HepG2 (cell line): Measurements from ENCODE around the gene HELZ. TPM values are rescaled to one million over a fixed set of nuclear protein-coding genes. Genes with fewer than 3 reads are reported as not detected.

Source experiments
- ATAC-seq: fragments of 200-7000 bp; cut with Tn5 transposase; 3 replicates; pipeline ENCODE4 v1.9.1; 2020; ENCODE audit warnings: mild to moderate bottlenecking, moderate library complexity
- BruUV-seq: library from RNA; stranded (reverse); fragments of 400-500 nt; replicated peaks from 2 replicates; lab custom pipeline; 2021; lab: Mats Ljungman, UMichigan
- CTCF ChIA-PET: fragments of 300-600 bp; formaldehyde crosslinking; extraction: SDS; loops from one replicate; lab custom pipeline; 2021; ENCODE audit warnings: low total read pairs, inconsistent platforms, low intra/inter-chr PET ratio; lab: Yijun Ruan, JAX
- POLR2A ChIA-PET: fragments of 350-600 bp; sonication (Branson Sonifier 250); formaldehyde crosslinking; loops from one replicate; lab custom pipeline; 2020; ENCODE audit warnings: antibody characterized with exemption, inconsistent platforms; lab: Yijun Ruan, JAX
- DNase-seq: peaks from one replicate; pipeline ENCODE4 v3.0.0-alpha.2; 2015; ENCODE audit warnings: low spot score
- FAIRE-seq: peaks from 3 replicates; lab custom pipeline; 2011; peaks lifted over from hg19 to GRCh38; lab: Jason Lieb, UNC
- H2AFZ ChIP-seq: one replicate; pipeline ENCODE4 v1.6.1; 2011; ENCODE audit warnings: low read length, inconsistent platforms
- H3K27ac ChIP-seq: fragments of 300-600 bp; 3 replicates; pipeline ENCODE4 v1.8.0; 2011; ENCODE audit warnings: mixed run types, mild to moderate bottlenecking, mixed read lengths, low read length, inconsistent platforms; ENCODE audit not compliant: insufficient read depth; ENCODE audit errors: extremely low read length
- H3K27me3 ChIP-seq, 2 experiments: fragments of 200-600 bp in 1 of 2; 2 replicates in 1 of 2; 3 replicates in 1 of 2; pipeline versions ENCODE4 v1.6.0 to v1.8.0; 2011; ENCODE audit warnings: low read length in 2 of 2, mild to moderate bottlenecking in 2 of 2, moderate library complexity in 2 of 2, inconsistent platforms in 1 of 2; ENCODE audit not compliant: insufficient read depth in 2 of 2, control insufficient read depth in 1 of 2
- H3K36me3 ChIP-seq, 2 experiments: fragments of 200-600 bp in 1 of 2; replicated peaks in 1 of 2; 2 replicates in 1 of 2; 3 replicates in 1 of 2; pipeline versions ENCODE4 v1.5.1 to v1.8.0; 2011; ENCODE audit warnings: low read length in 2 of 2, inconsistent platforms in 1 of 2; ENCODE audit not compliant: insufficient read depth in 2 of 2, control insufficient read depth in 1 of 2
- H3K4me1 ChIP-seq: 2 replicates; pipeline ENCODE4 v1.5.1; 2012; ENCODE audit warnings: low read length, inconsistent platforms; ENCODE audit not compliant: insufficient read depth
- H3K4me2 ChIP-seq: 2 replicates; pipeline ENCODE4 v1.6.0; 2011; ENCODE audit warnings: low read depth, low read length, inconsistent platforms
- H3K4me3 ChIP-seq, 3 experiments: fragments of 200-600 bp in 1 of 3; sonication (generic), shearing (Covaris generic) in 1 of 3; replicated peaks in 1 of 3; 2 replicates each; pipeline ENCODE4 v1.5.1; 2011 to 2016; ENCODE audit warnings: low read length in 3 of 3, inconsistent platforms in 2 of 3, low read depth in 2 of 3, mild to moderate bottlenecking in 2 of 3, control low read depth in 1 of 3, mixed read lengths in 1 of 3; ENCODE audit not compliant: insufficient read depth in 1 of 3
- H3K79me2 ChIP-seq: one replicate; pipeline ENCODE4 v1.6.1; 2011; ENCODE audit warnings: low read length, inconsistent platforms; ENCODE audit not compliant: insufficient read depth
- H3K9ac ChIP-seq: 2 replicates; pipeline ENCODE4 v1.6.0; 2011; ENCODE audit warnings: mild to moderate bottlenecking, low read depth, low read length, inconsistent platforms; ENCODE audit not compliant: insufficient read depth
- H3K9me3 ChIP-seq: 2 replicates; pipeline ENCODE4 v1.5.1; 2012; ENCODE audit warnings: mild to moderate bottlenecking, low read length
- H4K20me1 ChIP-seq: 2 replicates; pipeline ENCODE4 v1.6.0; 2011; ENCODE audit warnings: inconsistent platforms, mild to moderate bottlenecking, low read length, moderate library complexity; ENCODE audit not compliant: insufficient read depth
- ELF1 ChIP-seq: sonication (generic); formaldehyde crosslinking; IDR thresholded peaks from 2 replicates; pipeline ENCODE4 v1.4.0; 2020; ENCODE audit warnings: missing genetic modification reagents
- GPN1 ChIP-seq: sonication (generic); formaldehyde crosslinking; IDR thresholded peaks from 2 replicates; pipeline ENCODE4 v1.5.1; 2020; ENCODE audit warnings: missing genetic modification reagents, borderline replicate concordance
- PHF5A ChIP-seq: IDR thresholded peaks from one replicate; pipeline ENCODE4 v1.6.1; 2018; ENCODE audit warnings: low read depth, missing genetic modification reagents; ENCODE audit not compliant: unreplicated experiment
- SP5 ChIP-seq: IDR thresholded peaks from 2 replicates; pipeline ENCODE4 v1.6.1; 2016; ENCODE audit warnings: low read depth, borderline replicate concordance
- TAF1 ChIP-seq: sonication (generic); formaldehyde crosslinking; IDR thresholded peaks from 2 replicates; pipeline ENCODE4 v1.4.0; 2020; ENCODE audit warnings: missing genetic modification reagents
- ZBTB7A ChIP-seq: sonication (generic); formaldehyde crosslinking; IDR thresholded peaks from 2 replicates; pipeline ENCODE4 v1.8.0; 2022; ENCODE audit warnings: mild to moderate bottlenecking, missing genetic modification reagents
- ZBTB8A ChIP-seq: sonication (generic); formaldehyde crosslinking; IDR thresholded peaks from 2 replicates; pipeline ENCODE4 v1.4.0; 2020; ENCODE audit warnings: mild to moderate bottlenecking, low read depth, missing genetic modification reagents, borderline replicate concordance
- ZEB1 ChIP-seq: IDR thresholded peaks from 2 replicates; pipeline ENCODE4 v1.6.1; 2012; ENCODE audit warnings: mild to moderate bottlenecking, low read depth, inconsistent platforms; ENCODE audit not compliant: insufficient replicate concordance
- ZNF329 ChIP-seq: sonication (generic); formaldehyde crosslinking; IDR thresholded peaks from 2 replicates; pipeline ENCODE4 v1.9.0; 2021; ENCODE audit warnings: low read depth, mild to moderate bottlenecking, missing genetic modification reagents
- ZNF333 ChIP-seq: sonication (generic); formaldehyde crosslinking; IDR thresholded peaks from 2 replicates; pipeline ENCODE4 v1.4.0; 2020; ENCODE audit warnings: mild to moderate bottlenecking, missing genetic modification reagents, borderline replicate concordance
- ZNF709 ChIP-seq: sonication (generic); formaldehyde crosslinking; IDR thresholded peaks from 2 replicates; pipeline ENCODE4 v1.5.0; 2020; ENCODE audit warnings: mild to moderate bottlenecking, missing genetic modification reagents
- ZNF724P ChIP-seq: sonication (generic); formaldehyde crosslinking; IDR thresholded peaks from 2 replicates; pipeline ENCODE4 v1.8.0; 2022; ENCODE audit warnings: missing genetic modification reagents, borderline replicate concordance
- ZNF788 ChIP-seq: sonication (generic); formaldehyde crosslinking; IDR thresholded peaks from 2 replicates; pipeline ENCODE4 v1.5.0; 2020; ENCODE audit warnings: mild to moderate bottlenecking, missing genetic modification reagents, borderline replicate concordance
- WGBS: methylation state at CpG from one replicate; pipeline ENCODE4 v1.1.6; 2017; ENCODE audit warnings: low lambda C conversion rate; 5-methylcytosine and 5-hydroxymethylcytosine counted together
- in situ Hi-C: cut with HindIII; loops from 2 replicates; pipeline ENCODE4 v1.10.0; 2017; ENCODE audit warnings: low pct_unique_long_range_greater_than_20kb; ENCODE audit not compliant: extremely low pct_ligation_motif_present
- intact Hi-C: fragments of 100-400 bp; cut with micrococcal nuclease; formaldehyde crosslinking; loops from one replicate; pipeline ENCODE4 v1.10.0; 2022; ENCODE audit not compliant: unreplicated experiment
- polyA plus RNA-seq, 8 experiments: library from polyadenylated mRNA; depleted of rRNA in 3 of 8; stranded (reverse) in 7 of 8; unstranded in 1 of 8; fragments of >200 nt; fragmentation: Illumina TruSeq in 4 of 8; extraction: Trizol in 4 of 8; gene quantifications; 2 replicates each; pipeline versions ENCODE4 v1.2.1 to v1.2.3, GENCODE V29; 2011 to 2016; ENCODE audit warnings: low read depth in 4 of 8, missing spikeins in 1 of 8, mixed read lengths in 1 of 8; ENCODE audit not compliant: insufficient read depth in 1 of 8
- total RNA-seq, 5 experiments: library from RNA; depleted of rRNA; stranded (reverse); fragments of >200 nt; fragmentation: Illumina TruSeq; extraction: Trizol; gene quantifications; 2 replicates each; pipeline ENCODE4 v1.2.3, GENCODE V29; 2016; ENCODE audit warnings: low read depth in 1 of 5
- TF ChIP-seq, protein P1 (sequence below): sonication (generic); formaldehyde crosslinking; IDR thresholded peaks from 2 replicates; pipeline ENCODE4 v1.8.1; 2022; ENCODE audit warnings: mild to moderate bottlenecking, missing genetic modification reagents
- TF ChIP-seq, protein P2 (sequence below): sonication (generic); formaldehyde crosslinking; conservative IDR thresholded peaks from 2 replicates; pipeline ENCODE4 v1.4.0; 2020; ENCODE audit warnings: missing genetic modification reagents
- TF ChIP-seq, protein P3 (sequence below): sonication (generic); formaldehyde crosslinking; IDR thresholded peaks from 2 replicates; pipeline ENCODE4 v1.4.0; 2020; ENCODE audit warnings: missing genetic modification reagents

HELZ gene
- total and polyA plus RNA-seq, 2 of the 13 experiments (the other 11 are each of a cell fraction or from before 2014, with no cell fraction given), result 35.3 to 52.4 TPM

DNA sequence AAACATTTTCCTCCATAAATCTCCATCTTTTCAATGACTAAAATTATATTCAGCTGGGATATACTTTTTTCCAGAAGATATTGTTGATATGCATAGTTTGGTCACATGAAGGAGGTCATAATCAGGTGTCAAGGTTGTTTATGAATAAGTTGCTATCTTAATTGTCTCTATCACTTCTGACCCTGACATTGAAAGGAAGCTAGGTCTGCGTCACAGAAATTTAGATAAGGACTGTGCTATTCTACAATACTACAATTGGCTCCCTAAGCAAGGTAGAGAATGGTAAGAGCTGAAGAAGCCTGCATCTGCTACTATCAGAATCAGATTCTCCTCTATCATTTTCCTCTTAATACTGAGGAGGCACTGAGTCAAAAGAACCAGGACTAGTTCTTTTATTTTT is 133.2 kb downstream of the HELZ start:
- ChIA-PET CTCF (no interaction called here), POLR2A (no interaction called here)
- no peaks in the 10 kb centered on the region for H3K9me3 ChIP-seq
- FAIRE-seq, result no peak
- H3K9ac ChIP-seq, result no peak overlapping the region
- intact Hi-C loops, result no loop called here
- H2AFZ ChIP-seq, result no peak overlapping the region
- no peaks in the 10 kb centered on the region; the same call in 1 of the 2 replicates for H3K4me1 ChIP-seq
- H3K4me3 ChIP-seq, result no peak overlapping the region
- H3K27ac ChIP-seq, result no peak overlapping the region
- ATAC-seq, result no peak
- peaks cover 26 to 77% of the 10 kb centered on the region in 2 experiments for H3K36me3 ChIP-seq
- in situ Hi-C loops, result no loop called here
- no peak for TF ChIP-seq ZNF788 (CRISPR knock-in tag)
- no peak for TF ChIP-seq SP5 (CRISPR knock-in tag)
- no peak for TF ChIP-seq ZBTB8A (CRISPR knock-in tag)
- no peaks in the 10 kb centered on the region for H3K79me2 ChIP-seq
- no peak overlapping the region for H3K4me2 ChIP-seq
- BruUV-seq, result no TSS peak
- H4K20me1 ChIP-seq, result peaks cover 2% of the 10 kb centered on the region; the same call in 1 of the 2 replicates
- WGBS, result 96% methylated on average over 1 of the region's 1 CpG
- H3K27me3 ChIP-seq, result no peaks in the 10 kb centered on the region
- no peak for DNase-seq

DNA sequence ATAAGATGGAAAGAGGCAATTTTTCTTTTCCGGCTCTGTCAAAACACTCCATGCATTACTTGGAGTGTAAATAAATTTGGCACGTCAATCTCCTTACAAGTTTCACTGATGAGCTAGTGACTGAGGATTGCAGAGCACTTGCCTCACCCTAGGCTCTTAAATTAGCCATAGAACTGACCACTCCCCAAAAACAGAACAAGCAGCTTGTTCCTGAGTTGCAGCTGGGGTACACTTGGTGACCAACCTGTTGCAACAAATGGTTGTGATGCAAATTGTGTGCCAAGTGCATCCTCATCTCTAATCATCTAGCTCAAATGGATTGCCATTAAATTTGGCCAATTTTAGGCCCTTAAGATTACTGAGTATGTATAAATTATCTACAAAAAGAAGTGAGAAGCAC is 133.7 kb downstream of the HELZ start:
- no peak for ATAC-seq
- ChIA-PET POLR2A (no interaction called here), CTCF (no interaction called here)
- in situ Hi-C loops (no loop called here), intact Hi-C loops (no loop called here)
- no peak overlapping the region for H2AFZ ChIP-seq
- 100% methylated on average over 2 of the region's 2 CpGs for WGBS
- H3K9ac ChIP-seq, result no peak overlapping the region
- H3K9me3 ChIP-seq, result no peaks in the 10 kb centered on the region
- H3K4me3 ChIP-seq, result no peak overlapping the region
- no peaks in the 10 kb centered on the region; the same call in 1 of the 2 replicates for H3K4me1 ChIP-seq
- H4K20me1 ChIP-seq, result peaks cover 2% of the 10 kb centered on the region; the same call in 1 of the 2 replicates
- H3K27ac ChIP-seq, result no peak overlapping the region
- DNase-seq, result no peak
- no peak for FAIRE-seq
- no peaks in the 10 kb centered on the region for H3K27me3 ChIP-seq
- BruUV-seq, result no TSS peak
- no peaks in the 10 kb centered on the region for H3K79me2 ChIP-seq
- peaks cover 26 to 81% of the 10 kb centered on the region in 2 experiments for H3K36me3 ChIP-seq
- no peak overlapping the region for H3K4me2 ChIP-seq
- TF ChIP-seq ZNF333 (CRISPR knock-in tag), result no peak
- TF ChIP-seq GPN1, result no peak
- TF ChIP-seq ELF1 (CRISPR knock-in tag), result no peak
- no peak for TF ChIP-seq ZNF329 (CRISPR knock-in tag)
- no peak for TF ChIP-seq ZEB1
- no peak for TF ChIP-seq ZNF724P (CRISPR knock-in tag)
- TF ChIP-seq, protein P1, sequence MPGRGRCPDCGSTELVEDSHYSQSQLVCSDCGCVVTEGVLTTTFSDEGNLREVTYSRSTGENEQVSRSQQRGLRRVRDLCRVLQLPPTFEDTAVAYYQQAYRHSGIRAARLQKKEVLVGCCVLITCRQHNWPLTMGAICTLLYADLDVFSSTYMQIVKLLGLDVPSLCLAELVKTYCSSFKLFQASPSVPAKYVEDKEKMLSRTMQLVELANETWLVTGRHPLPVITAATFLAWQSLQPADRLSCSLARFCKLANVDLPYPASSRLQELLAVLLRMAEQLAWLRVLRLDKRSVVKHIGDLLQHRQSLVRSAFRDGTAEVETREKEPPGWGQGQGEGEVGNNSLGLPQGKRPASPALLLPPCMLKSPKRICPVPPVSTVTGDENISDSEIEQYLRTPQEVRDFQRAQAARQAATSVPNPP (CRISPR knock-in tag), result no peak
- TF ChIP-seq PHF5A (CRISPR knock-in tag), result no peak
- no peak for TF ChIP-seq ZBTB7A (CRISPR knock-in tag)
- TF ChIP-seq ZNF709 (CRISPR knock-in tag), result no peak
- no peak for TF ChIP-seq TAF1 (CRISPR knock-in tag)
- TF ChIP-seq, protein P2, sequence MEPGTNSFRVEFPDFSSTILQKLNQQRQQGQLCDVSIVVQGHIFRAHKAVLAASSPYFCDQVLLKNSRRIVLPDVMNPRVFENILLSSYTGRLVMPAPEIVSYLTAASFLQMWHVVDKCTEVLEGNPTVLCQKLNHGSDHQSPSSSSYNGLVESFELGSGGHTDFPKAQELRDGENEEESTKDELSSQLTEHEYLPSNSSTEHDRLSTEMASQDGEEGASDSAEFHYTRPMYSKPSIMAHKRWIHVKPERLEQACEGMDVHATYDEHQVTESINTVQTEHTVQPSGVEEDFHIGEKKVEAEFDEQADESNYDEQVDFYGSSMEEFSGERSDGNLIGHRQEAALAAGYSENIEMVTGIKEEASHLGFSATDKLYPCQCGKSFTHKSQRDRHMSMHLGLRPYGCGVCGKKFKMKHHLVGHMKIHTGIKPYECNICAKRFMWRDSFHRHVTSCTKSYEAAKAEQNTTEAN (CRISPR knock-in tag), result no peak
- TF ChIP-seq, protein P3, sequence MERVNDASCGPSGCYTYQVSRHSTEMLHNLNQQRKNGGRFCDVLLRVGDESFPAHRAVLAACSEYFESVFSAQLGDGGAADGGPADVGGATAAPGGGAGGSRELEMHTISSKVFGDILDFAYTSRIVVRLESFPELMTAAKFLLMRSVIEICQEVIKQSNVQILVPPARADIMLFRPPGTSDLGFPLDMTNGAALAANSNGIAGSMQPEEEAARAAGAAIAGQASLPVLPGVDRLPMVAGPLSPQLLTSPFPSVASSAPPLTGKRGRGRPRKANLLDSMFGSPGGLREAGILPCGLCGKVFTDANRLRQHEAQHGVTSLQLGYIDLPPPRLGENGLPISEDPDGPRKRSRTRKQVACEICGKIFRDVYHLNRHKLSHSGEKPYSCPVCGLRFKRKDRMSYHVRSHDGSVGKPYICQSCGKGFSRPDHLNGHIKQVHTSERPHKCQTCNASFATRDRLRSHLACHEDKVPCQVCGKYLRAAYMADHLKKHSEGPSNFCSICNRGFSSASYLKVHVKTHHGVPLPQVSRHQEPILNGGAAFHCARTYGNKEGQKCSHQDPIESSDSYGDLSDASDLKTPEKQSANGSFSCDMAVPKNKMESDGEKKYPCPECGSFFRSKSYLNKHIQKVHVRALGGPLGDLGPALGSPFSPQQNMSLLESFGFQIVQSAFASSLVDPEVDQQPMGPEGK, result no peak
